ENCODE data around the gene MAP7D1.

- TF ChIP-seq CTCF (IDR thresholded peaks at IDR 0.05), result no peak
- TF ChIP-seq POLR2A (IDR thresholded peaks at IDR 0.05), result no peak
Measured at GRCh38 chr1:36203554-36204346, 47.8 kb downstream of the MAP7D1 start.
